B cell (primary cell): Measurements from ENCODE around the gene RGS6. TPM values are rescaled to one million over a fixed set of nuclear protein-coding genes. Genes with fewer than 3 reads are reported as not detected.

Source experiments
- ATAC-seq: fragments of 200-7000 bp; cut with Tn5 transposase; one replicate; pipeline ENCODE4 v1.10.0; 2021; ENCODE audit warnings: low read depth, mild to moderate bottlenecking, moderate number of reproducible peaks, moderate library complexity
- CTCF ChIA-PET: fragments of 350-600 bp; sonication (Branson Sonifier 250); formaldehyde crosslinking; loops from one replicate; lab custom pipeline; 2021; ENCODE audit warnings: antibody characterized with exemption, inconsistent platforms; lab: Charles Lee
- POLR2A ChIA-PET: fragments of 350-600 bp; sonication (Branson Sonifier 250); formaldehyde crosslinking; loops from one replicate; lab custom pipeline; 2021; ENCODE audit warnings: antibody characterized with exemption; lab: Charles Lee
- DNase-seq: peaks from one replicate; pipeline ENCODE4 v3.0.0; 2013
- H2AFZ ChIP-seq: 2 replicates; pipeline ENCODE4 v1.6.1; 2012; ENCODE audit warnings: mild to moderate bottlenecking, low read depth, low read length; ENCODE audit not compliant: insufficient read depth, poor library complexity, severe bottlenecking
- H3K27ac ChIP-seq, 2 donors: 1 replicate in 1 of 2; 2 replicates in 1 of 2; pipeline ENCODE4 v1.5.1; 2012 to 2013; ENCODE audit warnings: low read length in 2 of 2, mild to moderate bottlenecking in 2 of 2, moderate library complexity in 1 of 2
- H3K27me3 ChIP-seq, 4 experiments: fragments of 200-600 bp in 1 of 4; sonication (generic) in 1 of 4; replicated peaks in 1 of 4; 1 replicate in 2 of 4; 2 replicates in 2 of 4; pipeline versions ENCODE4 v1.6.1 to v1.7.0; 2013 to 2016; ENCODE audit warnings: low read length in 3 of 4, mild to moderate bottlenecking in 2 of 4, mixed read lengths in 1 of 4, moderate library complexity in 1 of 4; ENCODE audit not compliant: insufficient read depth in 4 of 4, control insufficient read depth in 3 of 4; ENCODE audit errors: control extremely low read depth in 1 of 4
- H3K36me3 ChIP-seq, 2 experiments: replicated peaks in 1 of 2; 1 replicate in 1 of 2; 2 replicates in 1 of 2; pipeline versions ENCODE4 v1.6.1 to v1.7.1; 2013; ENCODE audit warnings: low read length in 1 of 2; ENCODE audit not compliant: insufficient read depth in 2 of 2, control insufficient read depth in 1 of 2; ENCODE audit errors: control extremely low read depth in 1 of 2, extremely low read depth in 1 of 2
- H3K4me1 ChIP-seq, 2 donors: fragments of 200-600 bp in 1 of 2; sonication (generic) in 1 of 2; 1 replicate in 1 of 2; 2 replicates in 1 of 2; pipeline versions ENCODE4 v1.5.1 to v1.6.1; 2013 to 2017; ENCODE audit warnings: low read length in 2 of 2; ENCODE audit not compliant: control insufficient read depth in 2 of 2, insufficient read depth in 2 of 2
- H3K4me2 ChIP-seq: replicated peaks from 2 replicates; pipeline ENCODE3; 2012; ENCODE audit warnings: mild to moderate bottlenecking, low read depth, low read length; ENCODE audit not compliant: poor library complexity, severe bottlenecking
- H3K4me3 ChIP-seq, 5 experiments: fragments of 200-600 bp in 1 of 5; sonication (generic) in 1 of 5; 1 replicate in 3 of 5; 2 replicates in 2 of 5; pipeline versions ENCODE4 v1.5.1 to v1.7.0; 2011 to 2016; ENCODE audit warnings: low read length in 4 of 5, mild to moderate bottlenecking in 4 of 5, low read depth in 2 of 5, control low read depth in 1 of 5, moderate library complexity in 1 of 5; ENCODE audit not compliant: insufficient read depth in 1 of 5; ENCODE audit errors: control extremely low read depth in 1 of 5, extremely low read depth in 1 of 5
- H3K79me2 ChIP-seq: fragments of 200-600 bp; sonication (generic); one replicate; pipeline ENCODE4 v1.6.0; 2016; ENCODE audit warnings: low read length; ENCODE audit not compliant: control insufficient read depth, insufficient read depth
- H3K9ac ChIP-seq: fragments of 200-600 bp; sonication (generic); 2 replicates; pipeline ENCODE4 v1.6.1; 2017; ENCODE audit warnings: mild to moderate bottlenecking, low read length, moderate library complexity
- H3K9me3 ChIP-seq, 3 donors: one replicate each; pipeline versions ENCODE4 v1.6.1 to v1.7.1; 2013; ENCODE audit warnings: low read length in 2 of 3; ENCODE audit not compliant: control insufficient read depth in 2 of 3, insufficient read depth in 1 of 3; ENCODE audit errors: control extremely low read depth in 1 of 3
- H4K20me1 ChIP-seq: 2 replicates; pipeline ENCODE4 v1.6.0; 2012; ENCODE audit warnings: mild to moderate bottlenecking, low read length; ENCODE audit not compliant: insufficient read depth, control insufficient read depth, poor library complexity, severe bottlenecking
- H3K27ac Mint-ChIP-seq: one replicate; pipeline ENCODE4 v1.8.0; 2021; ENCODE audit warnings: mixed read lengths
- H3K27me3 Mint-ChIP-seq: one replicate; pipeline ENCODE4 v1.8.0; 2021; ENCODE audit warnings: mixed read lengths
- H3K4me1 Mint-ChIP-seq: one replicate; pipeline ENCODE4 v1.8.0; 2021; ENCODE audit warnings: mixed read lengths
- H3K4me3 Mint-ChIP-seq: one replicate; pipeline ENCODE4 v1.8.0; 2021; ENCODE audit warnings: mixed read lengths
- H3K9me3 Mint-ChIP-seq: one replicate; pipeline ENCODE4 v1.8.0; 2022; ENCODE audit warnings: mixed read lengths; ENCODE audit not compliant: insufficient read depth
- CTCF ChIP-seq: fragments of 200-600 bp; IDR thresholded peaks from one replicate; pipeline ENCODE4 v1.8.0; 2022; ENCODE audit warnings: antibody characterized with exemption, mild to moderate bottlenecking
- EZH2 ChIP-seq: IDR thresholded peaks from 2 replicates; pipeline ENCODE4 v1.6.1; 2012; ENCODE audit warnings: borderline replicate concordance, low read depth, mild to moderate bottlenecking, moderate library complexity, low read length; ENCODE audit not compliant: insufficient read depth, poor library complexity, severe bottlenecking
- WGBS: methylation state at CpG from one replicate; pipeline ENCODE4 v1.1.5; 2013; ENCODE audit warnings: missing lambda C conversion rate; ENCODE audit not compliant: insufficient coverage; 5-methylcytosine and 5-hydroxymethylcytosine counted together
- intact Hi-C: fragments of 100-400 bp; cut with micrococcal nuclease; formaldehyde crosslinking; loops from one replicate; pipeline ENCODE4 v1.10.0; 2022
- polyA plus RNA-seq: library from polyadenylated mRNA; depleted of rRNA; stranded (reverse); fragments of >200 nt; gene quantifications from 2 replicates; pipeline ENCODE4 v1.2.3, GENCODE V29; 2012
- total RNA-seq, 2 donors: library from RNA; stranded (reverse); fragments of 120-200 nt in 1 of 2; gene quantifications; 1 replicate in 1 of 2; 2 replicates in 1 of 2; pipeline versions ENCODE4 v1.2.3 to v1.2.4, GENCODE V29; 2013 to 2022

RGS6 gene
- total and polyA plus RNA-seq, 2 donors (not counting 1 experiment from before 2014, with no cell fraction given): 0.07 TPM; not detected in 1

GRCh38 chr14:72574715-72575114, 642.5 kb downstream of the RGS6 start:
- Histone ChIP-seq H3K9ac (no peak overlapping the region), H3K79me2 (no peaks in the 10 kb centered on the region), H3K4me3 (no peak overlapping the region), H2AFZ (no peak overlapping the region), H3K4me1 (no peaks in the 10 kb centered on the region), H3K27ac (no peak overlapping the region), H3K9me3 (peaks cover 0 to 3% (median 0%) of the 10 kb centered on the region in 3 donors), H3K36me3 (no peaks in the 10 kb centered on the region), H3K27me3 (no peaks in the 10 kb centered on the region), H4K20me1 (no peaks in the 10 kb centered on the region), H3K4me2 (no peak overlapping the region)
- POLR2A ChIA-PET: no interaction called here
- ATAC-seq (no peak), DNase-seq (no peak)
- WGBS: 100% methylated on average over 1 of the region's 1 CpG
- peaks cover 8% of the 10 kb centered on the region for H3K4me1 Mint-ChIP-seq
- intact Hi-C loops: no loop called here
- TF ChIP-seq EZH2 (no peak), CTCF (no peak)
- H3K9me3 Mint-ChIP-seq: no peaks in the 10 kb centered on the region
- CTCF ChIA-PET: no interaction called here
- H3K4me3 Mint-ChIP-seq: no peak overlapping the region
- no peak overlapping the region for H3K27ac Mint-ChIP-seq
- peaks cover 2% of the 10 kb centered on the region for H3K27me3 Mint-ChIP-seq

DNA sequence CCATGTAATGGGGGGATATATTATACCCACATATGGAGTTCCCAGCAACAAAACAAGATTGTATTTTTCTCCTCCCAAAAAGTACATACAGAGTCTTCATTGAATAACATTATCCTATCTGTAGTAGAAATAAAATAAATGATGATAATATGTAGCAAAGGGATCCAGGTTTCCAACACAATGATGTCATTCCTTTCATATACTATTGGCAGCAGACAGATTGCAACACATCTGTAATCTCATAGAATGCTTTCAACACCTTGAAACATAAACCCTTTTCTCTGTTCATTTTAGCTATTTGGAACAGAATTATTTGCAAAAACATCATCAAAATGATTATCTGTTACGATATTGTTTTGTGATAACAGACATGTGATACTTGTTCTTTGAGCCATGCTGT, 644.0 kb downstream of the RGS6 start:
- Histone ChIP-seq H3K4me3 (no peak overlapping the region), H3K9me3 (peaks cover 0 to 2% (median 0%) of the 10 kb centered on the region in 3 donors), H3K4me2 (no peak overlapping the region), H3K9ac (no peak overlapping the region), H3K36me3 (no peaks in the 10 kb centered on the region), H4K20me1 (no peaks in the 10 kb centered on the region), H3K79me2 (no peaks in the 10 kb centered on the region), H3K27me3 (no peaks in the 10 kb centered on the region), H3K4me1 (no peaks in the 10 kb centered on the region), H3K27ac (no peak overlapping the region), H2AFZ (no peak overlapping the region)
- intact Hi-C loops: no loop called here
- POLR2A ChIA-PET: no interaction called here
- CTCF ChIA-PET: no interaction called here
- no CpG with 5 or more reads among the region's 1 CpG for WGBS
- H3K9me3 Mint-ChIP-seq: no peaks in the 10 kb centered on the region
- TF ChIP-seq CTCF (no peak), EZH2 (no peak)
- no peak overlapping the region for H3K4me3 Mint-ChIP-seq
- H3K27ac Mint-ChIP-seq: no peak overlapping the region
- H3K4me1 Mint-ChIP-seq: peaks cover 8% of the 10 kb centered on the region
- no peaks in the 10 kb centered on the region for H3K27me3 Mint-ChIP-seq
- ATAC-seq (no peak), DNase-seq (no peak)
